Esophagus squamous epithelium (tissue), 5 donors: ENCODE results near the gene NCAM1. TPM values are rescaled to one million over a fixed set of nuclear protein-coding genes. Genes with fewer than 3 reads are reported as not detected.
"Not testable (repeated sequence)": the region's sequence is repeated elsewhere in the genome, so short reads cannot be mapped to it uniquely, and the experiment has no call there.

ENCODE experiments used
- DNase-seq: peaks from one replicate; lab custom pipeline; 2025; lab: John Stamatoyannopoulos, UW
- H3K27ac ChIP-seq, 4 donors: fragments of 200-600 bp; sonication (generic); one replicate each; pipeline ENCODE4 v1.5.1; 2016 to 2019; ENCODE audit warnings: mild to moderate bottlenecking in 1 of 4
- H3K27me3 ChIP-seq, 4 donors: fragments of 200-600 bp; sonication (generic); 1 replicate in 3 of 4; 2 replicates in 1 of 4; pipeline versions ENCODE4 v1.5.1 to v1.6.0; 2017 to 2021; ENCODE audit warnings: antibody characterized with exemption in 1 of 4
- H3K36me3 ChIP-seq, 3 donors: fragments of 200-600 bp; sonication (generic); one replicate each; pipeline ENCODE4 v1.5.1; 2016 to 2019
- H3K4me1 ChIP-seq, 3 donors: fragments of 200-600 bp; sonication (generic); one replicate each; pipeline ENCODE4 v1.5.1; 2017 to 2019
- H3K4me3 ChIP-seq, 4 donors: fragments of 200-600 bp; sonication (generic); 1 replicate in 3 of 4; 2 replicates in 1 of 4; pipeline ENCODE4 v1.5.1; 2016 to 2019; ENCODE audit warnings: mild to moderate bottlenecking in 2 of 4, moderate library complexity in 1 of 4
- H3K9me3 ChIP-seq, 3 donors: fragments of 200-600 bp; sonication (generic); one replicate each; pipeline ENCODE4 v1.5.1; 2016 to 2019
- POLR2A ChIP-seq, 4 donors: fragments of 450-650 bp; IDR thresholded peaks; one replicate each; pipeline ENCODE4 v1.6.1; 2017; ENCODE audit warnings: antibody characterized with exemption in 4 of 4, mild to moderate bottlenecking in 4 of 4, moderate library complexity in 3 of 4
- WGBS, 2 donors: methylation state at CpG; one replicate each; pipeline ENCODE4 v1.1.5; 2018; 5-methylcytosine and 5-hydroxymethylcytosine counted together
- intact Hi-C: fragments of 100-400 bp; cut with DNase I; formaldehyde crosslinking; loops from one replicate; pipeline ENCODE4 v1.15.0; 2022
- total RNA-seq, 4 donors: library from RNA; depleted of rRNA; stranded (reverse); fragments of >200 nt; gene quantifications; one replicate each; pipeline ENCODE4 v1.1.0, GENCODE V29; 2016
- TF ChIP-seq, protein P1 (sequence below), 6 experiments: fragments of 450-650 bp in 4 of 6; fragments of 200-600 bp in 2 of 6; sonication (generic) in 2 of 6; IDR thresholded peaks; one replicate each; pipeline ENCODE4 v1.5.1; 2016 to 2019; ENCODE audit warnings: antibody characterized with exemption in 6 of 6, mild to moderate bottlenecking in 4 of 6, moderate library complexity in 4 of 6
- donor health status: DM: yes; HTN: yes; CAD: no.

NCAM1 gene
- total RNA-seq, 4 donors from 2014 or later = 1.6 to 16.4 (median 2.6) TPM

DNA sequence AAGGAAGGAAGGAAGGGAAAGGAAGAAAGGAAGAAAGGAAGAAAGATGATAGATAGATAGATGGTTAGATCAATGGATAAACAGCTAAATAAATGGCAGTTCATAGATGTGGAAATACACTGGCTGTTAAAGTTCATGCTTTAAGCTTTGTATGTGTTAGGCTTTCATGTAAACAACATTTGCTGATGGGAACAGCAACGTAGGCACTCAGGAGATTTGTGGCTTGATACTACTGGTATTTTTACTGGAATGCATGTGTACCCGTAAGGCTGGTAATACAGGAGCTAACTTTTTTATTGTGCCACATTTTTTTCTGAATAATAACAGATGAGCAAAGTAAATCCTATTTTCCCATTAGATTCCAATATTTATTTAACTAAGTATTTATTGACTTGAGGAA lies 85.6 kb downstream of the NCAM1 start:
- no peaks in the 10 kb centered on the region for H3K27me3 ChIP-seq
- intact Hi-C loops = no loop called here
- no peak overlapping the region for H3K4me3 ChIP-seq
- no peak for DNase-seq
- 58 to 66% methylated on average over 2 of the region's 2 CpGs for WGBS, 2 donors
- no peak overlapping the region for H3K27ac ChIP-seq
- H3K36me3 ChIP-seq = no peaks in the 10 kb centered on the region
- H3K9me3 ChIP-seq = no peaks in the 10 kb centered on the region
- H3K4me1 ChIP-seq = peaks cover 0 to 12% (median 0%) of the 10 kb centered on the region in 3 donors
- TF ChIP-seq POLR2A (IDR thresholded peaks at IDR 0.05) = no peak
- TF ChIP-seq, protein P1, sequence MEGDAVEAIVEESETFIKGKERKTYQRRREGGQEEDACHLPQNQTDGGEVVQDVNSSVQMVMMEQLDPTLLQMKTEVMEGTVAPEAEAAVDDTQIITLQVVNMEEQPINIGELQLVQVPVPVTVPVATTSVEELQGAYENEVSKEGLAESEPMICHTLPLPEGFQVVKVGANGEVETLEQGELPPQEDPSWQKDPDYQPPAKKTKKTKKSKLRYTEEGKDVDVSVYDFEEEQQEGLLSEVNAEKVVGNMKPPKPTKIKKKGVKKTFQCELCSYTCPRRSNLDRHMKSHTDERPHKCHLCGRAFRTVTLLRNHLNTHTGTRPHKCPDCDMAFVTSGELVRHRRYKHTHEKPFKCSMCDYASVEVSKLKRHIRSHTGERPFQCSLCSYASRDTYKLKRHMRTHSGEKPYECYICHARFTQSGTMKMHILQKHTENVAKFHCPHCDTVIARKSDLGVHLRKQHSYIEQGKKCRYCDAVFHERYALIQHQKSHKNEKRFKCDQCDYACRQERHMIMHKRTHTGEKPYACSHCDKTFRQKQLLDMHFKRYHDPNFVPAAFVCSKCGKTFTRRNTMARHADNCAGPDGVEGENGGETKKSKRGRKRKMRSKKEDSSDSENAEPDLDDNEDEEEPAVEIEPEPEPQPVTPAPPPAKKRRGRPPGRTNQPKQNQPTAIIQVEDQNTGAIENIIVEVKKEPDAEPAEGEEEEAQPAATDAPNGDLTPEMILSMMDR (IDR thresholded peaks at IDR 0.05) = no peak

DNA sequence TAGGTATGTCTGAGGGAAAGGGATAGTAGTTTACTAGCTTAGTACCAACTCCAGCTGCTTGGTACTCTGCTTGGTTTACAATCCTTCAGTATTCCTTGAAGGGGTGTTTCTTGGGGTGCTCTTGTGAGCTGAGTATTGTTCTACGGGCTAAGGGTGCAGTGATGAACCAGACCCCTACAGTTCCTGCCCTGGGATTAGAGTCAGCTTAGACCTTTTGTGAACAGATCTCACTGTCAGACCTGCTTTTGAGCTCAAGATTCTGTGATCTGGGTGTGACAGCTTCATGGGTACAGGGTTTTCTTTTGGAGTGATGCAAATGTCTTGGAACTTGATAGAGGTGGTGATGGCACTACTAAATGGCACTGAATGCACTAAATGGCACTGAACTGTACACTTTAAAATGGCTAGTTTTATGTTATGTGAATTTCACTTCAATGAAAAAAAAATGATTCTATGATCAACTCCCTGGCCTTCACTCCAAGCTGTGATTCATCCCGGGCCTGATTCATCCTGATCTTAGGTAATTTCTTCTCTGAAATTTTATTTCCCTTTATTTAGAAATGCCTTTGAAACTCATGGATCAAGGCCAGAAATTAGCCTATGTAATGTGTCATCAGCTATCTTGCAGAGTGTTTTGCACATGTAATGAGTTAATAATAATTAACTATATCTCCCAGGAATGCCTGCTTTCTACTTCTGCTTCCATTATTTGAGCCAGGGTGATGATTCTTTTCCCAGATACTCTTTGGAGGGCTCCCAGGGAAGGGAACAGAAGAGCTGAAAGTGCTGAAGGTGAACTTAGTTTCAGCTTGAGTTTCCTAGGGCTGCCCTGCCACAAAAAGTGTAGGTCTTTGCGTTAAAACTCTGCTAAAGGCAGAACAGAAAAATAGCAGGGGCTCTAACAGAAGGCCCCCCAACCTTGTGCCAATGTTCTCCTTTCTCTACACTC lies 87.9 kb downstream of the NCAM1 start:
- Histone ChIP-seq H3K9me3 (no peaks in the 10 kb centered on the region), H3K27me3 (no peaks in the 10 kb centered on the region), H3K4me3 (no peak overlapping the region), H3K36me3 (no peaks in the 10 kb centered on the region), H3K4me1 (peaks cover 0 to 12% (median 0%) of the 10 kb centered on the region in 3 donors), H3K27ac (no peak overlapping the region)
- TF ChIP-seq, protein P1 (IDR thresholded peaks at IDR 0.05) = no peak
- no peak for TF ChIP-seq POLR2A (IDR thresholded peaks at IDR 0.05)
- intact Hi-C loops = no loop called here
- no peak for DNase-seq
- 51 to 55% methylated on average over 2 of the region's 3 CpGs for WGBS, 2 donors

DNA sequence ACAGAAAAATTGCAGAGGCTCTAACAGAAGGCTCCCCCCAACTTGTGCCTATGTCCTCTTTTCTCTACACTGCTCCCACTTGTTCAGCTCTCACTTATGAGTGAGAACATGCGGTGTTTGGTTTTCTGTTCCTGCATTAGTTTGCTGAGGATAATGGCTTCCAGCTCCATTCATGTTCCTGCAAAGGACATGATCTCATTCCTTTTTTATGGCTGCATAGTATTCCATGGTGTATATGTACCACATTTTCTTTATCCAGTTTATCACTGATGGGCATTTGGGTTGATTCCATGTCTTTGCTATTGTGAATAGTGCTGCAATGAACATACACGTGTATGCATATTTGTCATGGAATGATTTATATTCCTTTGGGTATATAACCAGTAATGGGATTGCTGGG lies 91.8 kb downstream of the NCAM1 start:
- H3K36me3 ChIP-seq, intact Hi-C loops, H3K4me3 ChIP-seq, H3K9me3 ChIP-seq, DNase-seq, H3K27me3 ChIP-seq, H3K27ac ChIP-seq: not testable (repeated sequence)
- peaks cover 0 to 12% (median 0%) of the 10 kb centered on the region in 3 donors for H3K4me1 ChIP-seq
- WGBS, 2 donors = 87 to 92% methylated on average over 2 of the region's 2 CpGs

DNA sequence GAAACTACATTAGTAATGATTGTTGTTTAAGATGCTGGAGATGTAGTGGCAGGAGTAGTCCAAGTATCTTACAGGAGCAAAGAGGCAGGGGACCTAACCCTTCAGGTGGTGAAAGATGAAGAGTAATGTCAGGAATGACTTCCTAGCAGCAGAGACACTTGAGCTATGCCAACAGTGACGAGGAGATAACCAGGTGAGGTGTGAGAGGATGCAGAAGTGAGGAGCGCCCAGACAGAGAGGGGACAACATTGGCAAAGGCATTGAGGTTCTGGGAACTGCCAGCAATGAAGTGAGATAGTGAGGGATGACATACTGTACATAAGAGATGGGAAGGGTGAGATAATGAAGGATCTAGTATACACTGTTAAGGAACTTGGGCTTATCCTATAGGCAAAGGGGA lies 95.8 kb downstream of the NCAM1 start:
- DNase-seq = no peak
- TF ChIP-seq, protein P1 (IDR thresholded peaks at IDR 0.05) = no peak
- TF ChIP-seq POLR2A (IDR thresholded peaks at IDR 0.05) = no peak
- 58 to 66% methylated on average over 2 of the region's 2 CpGs for WGBS, 2 donors
- H3K27ac ChIP-seq = no peak overlapping the region
- H3K36me3 ChIP-seq = no peaks in the 10 kb centered on the region
- intact Hi-C loops = no loop called here
- H3K4me1 ChIP-seq = no peaks in the 10 kb centered on the region
- H3K4me3 ChIP-seq = no peak overlapping the region
- H3K9me3 ChIP-seq = no peaks in the 10 kb centered on the region
- no peaks in the 10 kb centered on the region for H3K27me3 ChIP-seq

DNA sequence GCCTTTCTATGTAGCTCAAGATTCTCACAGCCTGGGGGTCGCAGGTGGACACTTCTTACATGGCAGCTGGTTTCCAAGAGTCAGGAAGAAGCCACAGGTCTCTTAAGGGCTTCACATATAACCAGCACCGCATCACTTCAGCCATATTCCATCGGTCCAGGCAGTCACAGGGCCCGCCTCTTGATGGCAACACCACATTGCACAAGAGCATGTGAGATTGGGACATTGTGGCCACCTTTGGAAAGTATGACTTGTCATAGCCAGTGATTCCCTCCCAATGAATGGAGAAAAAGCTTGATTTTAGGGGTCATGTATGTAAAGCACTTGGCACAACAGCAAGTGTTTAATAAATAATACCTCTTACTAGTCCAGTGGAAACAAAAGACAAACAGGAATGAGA lies 98.3 kb downstream of the NCAM1 start:
- TF ChIP-seq, protein P1 (IDR thresholded peaks at IDR 0.05) = no peak
- TF ChIP-seq POLR2A (IDR thresholded peaks at IDR 0.05) = no peak
- 88 to 93% methylated on average over 3 to 4 of the region's 4 CpGs for WGBS, 2 donors
- DNase-seq = no peak
- Histone ChIP-seq H3K4me3 (no peak overlapping the region), H3K27ac (no peak overlapping the region), H3K27me3 (no peaks in the 10 kb centered on the region), H3K36me3 (no peaks in the 10 kb centered on the region), H3K9me3 (no peaks in the 10 kb centered on the region), H3K4me1 (no peaks in the 10 kb centered on the region)
- intact Hi-C loops = no loop called here
